ENCODE measurements around the gene CDC42BPA. TPM values are rescaled to one million over a fixed set of nuclear protein-coding genes. Genes with fewer than 3 reads are reported as not detected.
"Not testable (repeated sequence)": the region's sequence is repeated elsewhere in the genome, so short reads cannot be mapped to it uniquely, and the experiment has no call there.

Gene CDC42BPA
- total and polyA plus RNA-seq, 2 experiments from 2014 or later: 28.6 to 39.1 TPM

DNA sequence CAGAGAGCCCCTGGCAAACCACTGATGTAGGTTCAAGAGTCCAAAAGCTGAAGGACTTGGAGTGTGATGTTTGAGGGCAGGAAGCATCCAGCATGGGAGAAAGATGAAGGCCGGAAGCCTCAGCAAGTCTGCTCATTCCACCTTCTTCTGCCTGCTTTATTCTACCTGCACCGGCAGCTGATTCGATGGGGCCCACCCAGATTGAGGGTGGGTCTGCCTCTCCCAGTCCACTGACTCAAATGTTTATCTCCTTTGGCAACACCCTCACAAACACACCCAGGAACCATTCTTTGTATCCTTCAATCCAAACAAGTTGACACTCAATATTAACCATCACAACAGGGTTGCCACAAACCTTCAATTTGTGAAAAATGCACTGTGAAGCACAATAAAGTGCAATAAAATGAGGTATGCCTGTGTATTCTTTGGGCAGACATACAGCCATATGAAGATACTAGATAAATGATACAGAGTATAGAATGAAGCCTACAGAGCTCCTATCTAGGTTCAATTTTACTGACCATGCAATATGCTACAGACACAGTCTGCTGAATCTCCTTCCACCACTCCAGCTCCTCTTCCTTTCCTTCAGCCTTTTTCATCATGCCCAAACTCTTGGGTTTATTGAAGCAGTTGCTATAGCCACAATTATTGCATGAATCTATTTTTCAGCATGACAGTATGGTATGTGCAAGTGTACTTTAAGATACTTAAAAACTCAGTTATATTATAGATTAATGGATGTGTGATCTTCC lies 24.0 kb upstream of the CDC42BPA start:
- no peaks in the 10 kb centered on the region for H3K9me2 ChIP-seq (ENCODE audit: insufficient read depth)
- DNase-seq: no peak
- TF ChIP-seq EZH2 (IDR thresholded peaks at IDR 0.05; ENCODE audit: insufficient read depth, poor library complexity, severe bottlenecking): no peak
- no peak for TF ChIP-seq EZH2phosphoT487 (IDR thresholded peaks at IDR 0.05; ENCODE audit: insufficient read depth, low read depth)
- no peak overlapping the region for H3K27ac ChIP-seq
- no peaks in the 10 kb centered on the region for H3K27me3 ChIP-seq (replicated peaks; ENCODE audit: insufficient read depth)
- no peaks in the 10 kb centered on the region for H4K20me1 ChIP-seq (ENCODE audit: insufficient read depth)
- no peak overlapping the region for H3K4me2 ChIP-seq (ENCODE audit: unreplicated experiment)
- H3K9ac ChIP-seq: no peak overlapping the region
- peaks cover 24% of the 10 kb centered on the region for H3K4me1 ChIP-seq (ENCODE audit: insufficient read depth)
- H2AFZ ChIP-seq: no peak overlapping the region
- H3K79me2 ChIP-seq (ENCODE audit: insufficient read depth): no peaks in the 10 kb centered on the region
- in situ Hi-C loops (cut with MboI): no loop called here
- no peak overlapping the region for H3K4me3 ChIP-seq
- no peaks in the 10 kb centered on the region for H3K9me3 ChIP-seq (ENCODE audit: low read depth)
- no peaks in the 10 kb centered on the region for H3K36me3 ChIP-seq (ENCODE audit: low read depth)
- 91 to 100% methylated on average over 3 of the region's 3 CpGs for WGBS, 2 experiments (ENCODE audit: low coverage in 1 of 2, low lambda C conversion rate in 2 of 2, missing lambda C conversion rate in 2 of 2)
- H3F3A ChIP-seq (ENCODE audit: insufficient read depth): peaks cover 18% of the 10 kb centered on the region

DNA sequence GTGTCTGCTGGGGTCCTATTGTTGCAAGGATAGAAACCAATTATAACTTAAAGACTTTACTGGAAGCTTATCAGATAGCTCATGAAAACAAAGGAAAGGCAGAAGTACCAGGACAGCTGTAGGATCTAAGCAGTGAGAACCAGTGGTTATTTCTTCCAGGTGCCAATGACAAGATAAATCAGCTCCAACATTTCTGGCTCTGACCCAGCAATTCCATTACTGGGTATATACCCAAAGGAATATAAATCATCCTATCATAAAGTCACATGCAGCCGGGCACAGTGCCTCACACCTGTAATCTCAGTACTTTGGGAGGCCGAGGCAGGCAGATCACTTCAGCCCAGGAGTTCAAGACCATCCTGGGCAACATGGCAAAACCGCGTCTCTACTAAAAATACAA lies 17.8 kb upstream of the CDC42BPA start:
- H3F3A ChIP-seq (ENCODE audit: insufficient read depth); H3K27ac ChIP-seq; H2AFZ ChIP-seq; H3K27me3 ChIP-seq (replicated peaks; ENCODE audit: insufficient read depth); H3K36me3 ChIP-seq (ENCODE audit: low read depth); H3K79me2 ChIP-seq (ENCODE audit: insufficient read depth); H4K20me1 ChIP-seq (ENCODE audit: insufficient read depth); H3K9me3 ChIP-seq (ENCODE audit: low read depth); H3K4me1 ChIP-seq (ENCODE audit: insufficient read depth); H3K9me2 ChIP-seq (ENCODE audit: insufficient read depth); H3K4me2 ChIP-seq (ENCODE audit: unreplicated experiment); H3K4me3 ChIP-seq; H3K9ac ChIP-seq; DNase-seq; in situ Hi-C loops (cut with MboI): not testable (repeated sequence)
- 78 to 80% methylated on average over 4 of the region's 4 CpGs for WGBS, 2 experiments (ENCODE audit: low coverage in 1 of 2, low lambda C conversion rate in 2 of 2, missing lambda C conversion rate in 2 of 2)

DNA sequence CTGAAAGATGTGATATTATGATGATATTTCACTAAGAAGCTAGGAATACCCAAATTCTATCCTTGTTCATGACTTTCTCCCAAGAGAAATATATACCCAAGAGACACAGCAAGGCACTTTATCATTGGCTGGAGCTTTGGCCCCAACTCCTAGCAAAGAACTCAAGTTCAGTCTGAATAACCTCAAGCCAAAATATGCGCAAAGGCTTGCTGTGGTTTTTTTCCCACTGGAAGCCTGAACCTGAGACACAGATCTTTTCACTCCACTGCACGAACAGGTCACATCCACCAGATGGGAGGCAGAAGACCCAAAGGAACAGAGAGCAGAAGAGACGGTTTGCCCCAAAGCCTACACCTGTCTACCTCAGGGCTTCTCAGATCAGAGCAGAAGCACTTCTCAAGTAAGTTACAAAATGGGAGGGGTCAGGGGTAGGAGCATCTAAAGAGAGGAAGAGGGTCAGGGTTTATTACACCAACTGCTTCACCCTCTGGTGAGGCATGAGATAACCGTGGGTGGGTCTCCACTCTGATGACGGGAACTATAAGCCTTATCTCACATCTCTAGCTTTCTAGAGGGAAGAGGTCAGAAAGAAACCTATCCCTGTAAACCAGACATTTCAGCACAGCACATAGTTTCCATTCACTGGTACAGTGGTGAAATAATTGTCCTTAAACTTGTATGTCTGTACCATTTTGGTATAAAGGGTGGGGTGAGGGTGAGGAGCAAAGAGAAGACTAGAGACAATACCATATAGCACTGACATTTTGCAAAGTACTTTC lies 17.1 kb upstream of the CDC42BPA start:
- Histone ChIP-seq H3K79me2 (ENCODE audit: insufficient read depth) (no peaks in the 10 kb centered on the region), H4K20me1 (ENCODE audit: insufficient read depth) (no peaks in the 10 kb centered on the region), H3K27ac (no peak overlapping the region), H3K4me2 (ENCODE audit: unreplicated experiment) (no peak overlapping the region), H3F3A (ENCODE audit: insufficient read depth) (no peaks in the 10 kb centered on the region), H3K36me3 (ENCODE audit: low read depth) (no peaks in the 10 kb centered on the region), H3K9me3 (ENCODE audit: low read depth) (no peaks in the 10 kb centered on the region), H3K9ac (no peak overlapping the region), H3K27me3 (replicated peaks; ENCODE audit: insufficient read depth) (no peaks in the 10 kb centered on the region), H3K9me2 (ENCODE audit: insufficient read depth) (no peaks in the 10 kb centered on the region), H2AFZ (no peak overlapping the region), H3K4me3 (no peak overlapping the region), H3K4me1 (ENCODE audit: insufficient read depth) (no peaks in the 10 kb centered on the region)
- in situ Hi-C loops (cut with MboI): no loop called here
- no peak for DNase-seq
- TF ChIP-seq EZH2phosphoT487 (IDR thresholded peaks at IDR 0.05; ENCODE audit: insufficient read depth, low read depth) (no peak), EZH2 (IDR thresholded peaks at IDR 0.05; ENCODE audit: insufficient read depth, poor library complexity, severe bottlenecking) (no peak)
- 57 to 67% methylated on average over 5 of the region's 5 CpGs for WGBS, 2 experiments (ENCODE audit: low coverage in 1 of 2, low lambda C conversion rate in 2 of 2, missing lambda C conversion rate in 2 of 2)

DNA sequence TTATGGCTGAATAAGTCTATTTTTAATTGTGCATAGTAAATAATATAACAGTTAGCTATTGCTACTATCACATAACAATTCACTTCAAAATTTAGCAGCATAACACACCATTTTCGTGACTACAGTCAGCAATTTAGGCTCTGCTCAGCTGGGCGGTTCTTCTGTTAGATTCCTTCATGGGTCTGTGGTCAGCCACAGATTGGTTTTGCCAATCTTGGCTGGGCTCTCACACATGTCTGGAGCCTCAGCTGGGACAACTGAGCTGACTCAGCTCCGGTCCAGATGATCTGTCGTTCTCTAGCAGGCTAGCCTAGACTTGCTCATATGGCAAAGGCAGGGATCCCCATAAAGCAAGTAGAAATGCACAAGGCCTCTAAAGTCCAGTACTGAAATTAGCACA lies 15.1 kb upstream of the CDC42BPA start:
- H3K4me2 ChIP-seq (ENCODE audit: unreplicated experiment): no peak overlapping the region
- no peak overlapping the region for H3K9ac ChIP-seq
- DNase-seq: peak; percentile 8
- no peak overlapping the region for H3K4me3 ChIP-seq
- no peaks in the 10 kb centered on the region for H3K36me3 ChIP-seq (ENCODE audit: low read depth)
- no peaks in the 10 kb centered on the region for H3K27me3 ChIP-seq (replicated peaks; ENCODE audit: insufficient read depth)
- in situ Hi-C loops (cut with MboI): no loop called here
- TF ChIP-seq EZH2phosphoT487 (IDR thresholded peaks at IDR 0.05; ENCODE audit: insufficient read depth, low read depth): no peak
- TF ChIP-seq EZH2 (IDR thresholded peaks at IDR 0.05; ENCODE audit: insufficient read depth, poor library complexity, severe bottlenecking): no peak
- no peak overlapping the region for H3K27ac ChIP-seq
- H3K9me2 ChIP-seq (ENCODE audit: insufficient read depth): no peaks in the 10 kb centered on the region
- no peaks in the 10 kb centered on the region for H3F3A ChIP-seq (ENCODE audit: insufficient read depth)
- no peaks in the 10 kb centered on the region for H3K79me2 ChIP-seq (ENCODE audit: insufficient read depth)
- 73 to 76% methylated on average over 4 of the region's 4 CpGs for WGBS, 2 experiments (ENCODE audit: low coverage in 1 of 2, low lambda C conversion rate in 2 of 2, missing lambda C conversion rate in 2 of 2)
- no peak overlapping the region for H2AFZ ChIP-seq
- no peaks in the 10 kb centered on the region for H4K20me1 ChIP-seq (ENCODE audit: insufficient read depth)
- no peaks in the 10 kb centered on the region for H3K9me3 ChIP-seq (ENCODE audit: low read depth)
- H3K4me1 ChIP-seq (ENCODE audit: insufficient read depth): no peaks in the 10 kb centered on the region

All from GM23248 (cell line).